22Rv1 (cell line): ENCODE measurements around the gene KCNA10.
"Not testable (repeated sequence)": the region's sequence is repeated elsewhere in the genome, so short reads cannot be mapped to it uniquely, and the experiment has no call there.

Experiments used
- H3K27ac ChIP-seq: fragments of 450-650 bp; 2 replicates; pipeline ENCODE4 v1.5.1; 2017
- CTCF ChIP-seq: fragments of 450-650 bp; IDR thresholded peaks from 2 replicates; pipeline ENCODE4 v1.5.1; 2017; ENCODE audit warnings: mild to moderate bottlenecking
- ZFX ChIP-seq: fragments of 450-650 bp; IDR thresholded peaks from 2 replicates; pipeline ENCODE4 v1.6.1; 2017; ENCODE audit warnings: antibody characterized with exemption, borderline replicate concordance

Gene KCNA10

GRCh38 chr1:110522560-110522959 lies 3.6 kb upstream of the KCNA10 start:
- H3K27ac ChIP-seq = no peak overlapping the region
- TF ChIP-seq CTCF = no peak
- TF ChIP-seq ZFX = no peak

- no peak overlapping the region for H3K27ac ChIP-seq
- TF ChIP-seq ZFX (no peak), CTCF (no peak)
Observed at GRCh38 chr1:110520827-110521226, 1.9 kb upstream of the KCNA10 start.

GRCh38 chr1:110515891-110516290 lies 3.1 kb downstream of the KCNA10 start:
- no peak overlapping the region for H3K27ac ChIP-seq
- TF ChIP-seq CTCF = no peak
- no peak for TF ChIP-seq ZFX

GRCh38 chr1:110515041-110515440 lies 3.9 kb downstream of the KCNA10 start:
- no peak overlapping the region for H3K27ac ChIP-seq
- TF ChIP-seq ZFX (no peak), CTCF (no peak)

- TF ChIP-seq ZFX (no peak), CTCF (no peak)
- H3K27ac ChIP-seq = no peak overlapping the region
Observed at GRCh38 chr1:110513511-110513910, 5.5 kb downstream of the KCNA10 start.

- no peak overlapping the region for H3K27ac ChIP-seq
- no peak for TF ChIP-seq CTCF
- no peak for TF ChIP-seq ZFX
Observed at GRCh38 chr1:110511436-110511835, 7.5 kb downstream of the KCNA10 start.

- H3K27ac ChIP-seq = not testable (repeated sequence)
Observed at GRCh38 chr1:110510921-110511320, 8.1 kb downstream of the KCNA10 start.

- no peak overlapping the region for H3K27ac ChIP-seq
- TF ChIP-seq CTCF = no peak
- no peak for TF ChIP-seq ZFX
Observed at GRCh38 chr1:110509655-110510054, 9.3 kb downstream of the KCNA10 start.
